HAP-1 (cell line): ENCODE results near the gene TNKS1BP1.

Source experiments
- DNase-seq, 2 experiments: peaks; one replicate each; pipeline ENCODE4 v3.0.0-alpha.2; 2016 to 2020; ENCODE audit warnings: low spot score in 2 of 2
- H3K27me3 ChIP-seq: fragments of 250-450 bp; sonication (Bioruptor Pico); 2 replicates; pipeline ENCODE4 v1.5.1; 2020; ENCODE audit warnings: low read depth, mild to moderate bottlenecking, moderate library complexity
- H3K36me3 ChIP-seq: fragments of 250-450 bp; sonication (Bioruptor Pico); replicated peaks from 2 replicates; pipeline ENCODE4 v1.5.1; 2020; ENCODE audit warnings: mild to moderate bottlenecking
- H3K4me1 ChIP-seq: fragments of 250-450 bp; sonication (Bioruptor Pico); 2 replicates; pipeline ENCODE4 v1.5.1; 2020; ENCODE audit warnings: mild to moderate bottlenecking
- H3K4me3 ChIP-seq: fragments of 250-450 bp; sonication (Bioruptor Pico); 2 replicates; pipeline ENCODE4 v1.5.1; 2020; ENCODE audit warnings: mild to moderate bottlenecking, moderate library complexity
- H3K9me3 ChIP-seq: fragments of 250-450 bp; sonication (Bioruptor Pico); 2 replicates; pipeline ENCODE4 v1.5.1; 2020; ENCODE audit warnings: mild to moderate bottlenecking, moderate library complexity
- in situ Hi-C: fragments of 300-500 bp; cut with MboI; formaldehyde crosslinking; loops from 3 replicates; pipeline ENCODE4 v1.14.3; 2020; ENCODE audit warnings: low sequenced_read_pairs, inconsistent platforms, mixed read lengths

TNKS1BP1 gene

DNA sequence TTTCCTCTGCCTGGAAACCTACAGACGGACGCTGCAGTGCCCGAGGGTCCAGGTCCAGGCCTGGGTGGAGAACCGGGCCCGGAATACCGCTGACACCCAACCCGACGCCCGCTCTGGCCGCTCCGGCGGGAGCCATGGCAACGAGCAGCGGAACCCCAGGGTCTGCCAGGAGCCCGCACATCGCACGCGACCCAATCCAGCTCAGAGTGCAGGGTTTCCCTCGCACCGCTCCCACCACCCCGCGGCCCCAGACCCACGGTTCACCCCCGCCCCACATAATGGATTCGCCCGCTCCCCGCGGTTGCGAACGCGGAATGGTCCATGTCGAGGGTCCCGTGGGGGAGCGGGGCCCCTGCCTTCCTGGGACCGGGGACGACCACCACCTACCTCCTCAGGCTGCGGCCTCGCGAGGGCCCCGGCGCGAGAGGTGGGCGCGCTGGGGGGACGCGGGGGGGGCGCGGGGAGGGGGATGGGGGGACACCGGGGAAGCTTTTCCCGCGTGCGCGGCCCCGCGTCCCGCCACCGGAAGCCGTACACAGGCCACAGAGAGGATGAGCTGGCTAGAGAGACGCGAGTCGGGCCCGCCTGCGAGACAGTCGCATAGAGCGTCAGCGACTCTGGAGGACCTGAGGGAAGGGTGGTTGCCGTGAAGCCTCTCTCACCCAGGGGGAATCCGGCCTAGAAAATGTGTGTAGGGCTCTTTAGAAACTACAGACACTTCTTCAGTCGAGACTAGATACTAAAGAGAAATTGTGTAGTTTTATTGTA lies 10.8 kb upstream of the TNKS1BP1 start, which contains the start of gene SSRP1:
TSS of gene SSRP1 (minus strand) at position 550 of the 768 bp plus-strand sequence. CDS start 771 bp downstream, outside the sequence.
- H3K36me3 ChIP-seq = peaks cover 42% of the 10 kb centered on the region
- peak within 1 kb of the TSS; percentile 81 for H3K4me3 ChIP-seq
- no peaks in the 10 kb centered on the region for H3K27me3 ChIP-seq
- H3K4me1 ChIP-seq = peaks cover 14% of the 10 kb centered on the region
- H3K9me3 ChIP-seq = no peaks in the 10 kb centered on the region
- DNase-seq = peak; percentile 84 to 89
- in situ Hi-C loops = no loop called here

DNA sequence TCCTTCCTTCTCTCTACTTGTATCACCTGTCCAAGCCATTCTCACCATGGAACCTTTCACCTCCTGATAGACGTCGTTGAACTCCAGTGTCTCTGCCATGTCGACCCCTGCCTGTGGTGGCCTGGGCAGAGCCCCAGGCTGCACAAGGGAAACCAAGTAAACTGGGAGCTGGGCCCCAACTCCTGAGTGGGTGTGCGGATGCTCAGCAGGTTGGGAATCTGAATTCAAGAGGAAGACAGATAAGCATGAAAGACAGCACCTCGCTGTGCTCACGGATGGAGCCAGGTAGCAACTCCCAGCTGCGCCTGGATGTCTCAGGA lies 10.2 kb upstream of the TNKS1BP1 start:
- Histone ChIP-seq H3K9me3 (no peaks in the 10 kb centered on the region), H3K27me3 (no peaks in the 10 kb centered on the region), H3K4me1 (peaks cover 12% of the 10 kb centered on the region), H3K36me3 (peaks cover 47% of the 10 kb centered on the region), H3K4me3 (peak overlapping the region; percentile 81)
- no peak for DNase-seq
- in situ Hi-C loops = no loop called here

DNA sequence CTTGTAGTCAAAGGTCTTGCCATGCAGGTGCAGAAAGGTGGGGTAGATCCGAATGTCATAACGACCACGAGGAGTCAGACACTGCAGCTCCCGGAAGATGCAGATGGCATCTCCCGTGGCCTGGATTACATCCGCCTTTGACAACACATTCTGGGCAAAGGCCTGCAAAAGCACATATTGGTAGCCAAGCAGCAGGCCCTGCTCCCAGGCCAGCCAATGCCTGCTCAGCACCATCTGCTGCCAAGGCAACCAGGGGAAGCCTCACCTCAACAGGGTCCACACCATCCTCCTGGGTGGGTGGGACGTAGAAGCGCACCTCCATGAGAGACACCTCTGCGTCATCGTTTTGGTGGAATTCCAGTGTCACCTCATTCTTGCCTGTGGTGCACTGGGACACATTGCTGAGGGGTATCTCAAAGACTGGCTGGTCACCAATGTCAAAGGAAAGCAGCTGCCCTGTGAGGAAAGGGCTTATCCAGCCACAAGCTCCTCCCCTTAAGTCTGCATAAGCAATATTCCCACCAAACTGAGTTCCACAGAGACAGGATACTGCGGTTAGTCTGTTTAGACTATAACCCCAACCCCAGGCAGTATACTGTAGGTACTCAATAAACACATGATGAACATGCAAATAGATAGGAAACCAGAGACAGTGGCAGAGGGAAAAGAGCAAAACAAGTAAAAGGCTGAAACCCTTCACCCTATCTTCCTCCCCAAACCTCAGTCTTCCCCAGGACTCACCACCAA lies 8.1 kb upstream of the TNKS1BP1 start:
- no peaks in the 10 kb centered on the region for H3K27me3 ChIP-seq
- H3K4me1 ChIP-seq = peaks cover 10% of the 10 kb centered on the region
- no peaks in the 10 kb centered on the region for H3K9me3 ChIP-seq
- peaks cover 68% of the 10 kb centered on the region for H3K36me3 ChIP-seq
- in situ Hi-C loops = no loop called here
- no peak overlapping the region for H3K4me3 ChIP-seq
- DNase-seq = no peak

DNA sequence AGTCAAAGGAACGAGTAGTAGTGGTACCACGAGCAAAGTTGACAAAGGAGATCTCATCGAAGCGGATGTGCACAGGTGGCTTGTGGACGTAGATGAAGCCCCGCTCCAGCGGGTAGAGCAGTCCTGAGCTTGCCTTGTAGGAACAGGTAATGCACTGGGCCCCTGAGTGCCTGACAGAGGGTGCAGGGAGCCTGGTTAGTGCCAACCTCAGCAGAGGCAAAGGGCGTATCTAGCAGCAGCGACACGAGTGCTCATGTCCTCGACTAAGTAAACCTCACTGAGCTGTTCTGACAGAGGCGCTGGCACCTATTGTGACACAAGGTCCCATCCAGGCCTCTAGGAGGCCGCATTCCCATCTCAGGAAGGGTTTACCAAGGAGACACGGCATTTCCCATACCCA lies 7.0 kb upstream of the TNKS1BP1 start:
- peaks cover 10% of the 10 kb centered on the region for H3K4me1 ChIP-seq
- H3K27me3 ChIP-seq = no peaks in the 10 kb centered on the region
- H3K4me3 ChIP-seq = no peak overlapping the region
- in situ Hi-C loops = no loop called here
- DNase-seq = no peak
- no peaks in the 10 kb centered on the region for H3K9me3 ChIP-seq
- H3K36me3 ChIP-seq = peaks cover 80% of the 10 kb centered on the region

DNA sequence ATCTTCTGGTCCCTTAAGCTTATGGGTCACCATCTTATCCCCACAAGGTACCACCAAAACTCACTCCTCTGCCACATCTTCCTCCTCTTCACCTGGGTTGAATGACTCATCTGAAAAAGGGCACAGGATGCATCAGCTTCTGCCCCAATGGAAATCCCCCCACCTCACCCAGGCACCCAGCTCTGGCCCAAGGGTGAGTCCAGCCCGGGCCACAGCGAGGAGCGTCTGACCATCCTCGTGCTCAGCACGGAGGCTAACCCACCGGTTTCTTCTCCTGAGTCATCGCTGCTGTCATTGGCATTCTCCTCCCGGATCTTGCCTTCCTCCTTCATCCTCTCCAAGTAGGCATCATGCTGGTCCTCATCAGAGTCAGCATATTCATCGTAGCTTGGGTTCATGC lies 5.3 kb upstream of the TNKS1BP1 start:
- Histone ChIP-seq H3K4me3 (no peak overlapping the region), H3K36me3 (peaks cover 95% of the 10 kb centered on the region), H3K27me3 (no peaks in the 10 kb centered on the region), H3K9me3 (no peaks in the 10 kb centered on the region), H3K4me1 (peaks cover 14% of the 10 kb centered on the region)
- DNase-seq = no peak
- in situ Hi-C loops = no loop called here

DNA sequence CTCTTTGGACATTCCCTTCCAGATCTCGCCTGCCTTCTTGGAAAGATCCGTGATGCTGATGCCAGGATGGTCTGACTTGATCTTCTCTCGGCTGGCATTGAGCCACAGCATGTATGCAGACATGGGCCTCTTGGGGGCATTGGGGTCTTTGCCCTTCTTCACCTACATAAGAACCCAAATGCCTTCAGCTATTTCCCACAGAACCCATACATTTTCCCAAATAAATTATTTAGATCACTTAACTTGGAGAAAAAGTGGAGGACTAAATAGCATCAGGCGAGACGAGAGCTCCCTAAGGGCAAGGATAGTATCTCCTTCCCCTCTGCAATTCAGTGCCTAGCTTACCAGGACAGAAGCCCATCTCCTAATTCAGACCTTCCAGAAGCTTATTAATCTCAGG lies 3.0 kb upstream of the TNKS1BP1 start:
- H3K27me3 ChIP-seq = no peaks in the 10 kb centered on the region
- peaks cover 75% of the 10 kb centered on the region for H3K36me3 ChIP-seq
- no peak overlapping the region for H3K4me3 ChIP-seq
- H3K9me3 ChIP-seq = no peaks in the 10 kb centered on the region
- H3K4me1 ChIP-seq = peaks cover 20% of the 10 kb centered on the region
- no peak for DNase-seq
- in situ Hi-C loops = no loop called here

DNA sequence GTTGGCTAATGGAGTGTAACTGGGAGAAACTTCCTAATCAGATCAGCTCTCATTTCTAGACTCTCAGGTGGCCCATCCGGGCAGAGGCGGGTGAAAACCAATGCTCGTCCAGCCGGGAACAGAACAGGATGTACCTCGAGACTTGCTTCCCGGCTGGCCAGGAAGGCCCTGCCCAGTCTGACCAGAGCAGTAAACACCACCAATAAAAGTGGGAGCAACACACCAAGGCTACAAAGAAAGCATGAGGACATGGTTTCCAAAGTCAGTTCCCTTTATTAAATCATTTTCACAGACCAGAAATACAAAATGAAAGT lies 940 bp upstream of the TNKS1BP1 start:
- Histone ChIP-seq H3K36me3 (peaks cover 62% of the 10 kb centered on the region), H3K4me3 (peak overlapping the region; percentile 68), H3K9me3 (no peaks in the 10 kb centered on the region), H3K4me1 (peaks cover 35% of the 10 kb centered on the region), H3K27me3 (no peaks in the 10 kb centered on the region)
- in situ Hi-C loops = no loop called here
- DNase-seq = peak in 1 of 2 experiments; percentile 42

DNA sequence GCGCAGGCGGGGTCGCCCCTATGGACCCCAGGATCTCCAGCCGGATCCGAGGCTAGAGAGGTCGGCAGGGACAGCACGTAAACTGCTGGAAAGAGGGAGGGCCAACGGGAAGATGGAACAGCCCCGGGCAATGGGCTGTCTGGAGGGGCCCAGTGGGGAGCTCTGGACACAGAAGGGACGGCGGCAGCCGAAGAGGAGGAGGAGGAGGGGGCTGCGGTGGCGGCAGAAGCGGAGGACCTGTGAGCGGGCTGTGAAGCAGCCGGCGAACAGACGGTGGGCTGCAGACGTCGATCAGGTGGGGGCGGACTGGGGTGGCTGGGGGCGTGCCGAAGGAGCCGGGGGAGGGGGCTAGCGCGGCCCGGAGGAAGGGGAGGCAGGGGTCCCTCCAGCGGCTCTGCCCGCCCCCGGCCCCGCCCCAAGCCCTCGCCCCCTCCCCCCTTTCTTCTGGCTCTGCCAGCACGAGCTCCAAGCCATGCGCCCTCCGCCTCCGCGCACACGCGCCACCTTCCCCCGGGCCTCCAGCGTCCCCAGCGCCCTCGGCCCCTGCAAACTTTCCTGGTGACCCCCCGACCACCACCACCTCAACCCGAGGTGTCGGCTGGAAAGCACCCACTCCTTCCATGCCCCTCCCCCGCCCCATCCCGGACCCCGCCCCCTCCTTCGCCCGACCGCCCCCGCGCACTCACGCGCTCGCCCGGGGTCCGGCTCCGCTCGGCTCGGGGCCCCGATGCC lies 432 bp downstream of the TNKS1BP1 start:
- DNase-seq = peak; percentile 32 to 77
- no peaks in the 10 kb centered on the region for H3K27me3 ChIP-seq
- H3K4me3 ChIP-seq = peak overlapping the region; percentile 68
- H3K36me3 ChIP-seq = peaks cover 60% of the 10 kb centered on the region
- in situ Hi-C loops = no loop called here
- no peaks in the 10 kb centered on the region for H3K9me3 ChIP-seq
- peaks cover 35% of the 10 kb centered on the region for H3K4me1 ChIP-seq

DNA sequence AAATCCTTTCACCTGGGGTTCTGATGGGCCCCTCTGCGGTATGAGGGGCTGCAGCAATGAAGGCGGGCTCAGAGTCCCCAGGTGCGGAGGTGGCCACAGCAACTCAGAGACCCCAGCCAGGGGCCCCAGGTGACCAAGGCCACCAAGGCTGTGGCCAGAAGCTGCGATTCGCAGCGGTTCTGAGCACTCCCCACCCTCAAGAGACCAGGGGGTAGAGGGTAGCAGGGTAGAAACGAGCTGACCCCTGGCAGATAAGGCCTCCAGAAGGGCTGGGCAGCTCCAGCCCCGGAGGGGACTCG lies 948 bp downstream of the TNKS1BP1 start:
- Histone ChIP-seq H3K27me3 (no peaks in the 10 kb centered on the region), H3K4me3 (peak overlapping the region; percentile 68), H3K36me3 (peaks cover 57% of the 10 kb centered on the region), H3K4me1 (peaks cover 35% of the 10 kb centered on the region), H3K9me3 (no peaks in the 10 kb centered on the region)
- DNase-seq = no peak
- in situ Hi-C loops = no loop called here

DNA sequence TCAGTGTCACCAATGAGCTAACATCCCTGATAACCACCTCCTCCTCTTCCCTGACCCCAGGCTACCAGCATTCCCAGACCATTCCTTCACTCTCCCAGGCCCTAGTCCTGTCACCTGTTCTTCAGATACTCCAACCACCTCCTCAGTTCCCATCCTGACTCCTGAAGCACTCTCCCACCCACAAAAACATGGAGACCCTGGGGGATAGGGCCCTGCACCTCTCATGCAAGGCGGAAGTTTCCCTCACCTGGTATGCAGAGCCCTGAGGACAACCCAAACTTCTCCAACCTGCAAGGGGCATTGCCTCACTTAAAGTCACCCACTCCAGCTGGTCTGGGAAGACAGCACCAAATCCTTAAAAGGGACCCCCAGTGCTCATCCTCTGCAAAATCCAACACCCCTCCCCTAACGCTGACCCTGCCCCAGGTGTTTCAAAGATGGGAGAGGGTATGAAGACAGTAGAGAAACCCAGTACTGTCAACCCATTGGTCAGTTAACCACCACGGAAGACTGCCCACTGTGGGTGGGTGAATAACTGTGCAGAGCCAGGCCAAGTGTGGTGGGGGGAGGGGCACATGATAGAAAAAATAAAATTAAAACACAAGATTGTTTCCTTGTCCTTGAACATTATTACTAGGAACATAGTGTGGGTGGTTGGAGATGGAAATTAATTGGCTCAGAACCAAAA lies 1.4 kb downstream of the TNKS1BP1 start:
- peak in 1 of 2 experiments; percentile 24 for DNase-seq
- Histone ChIP-seq H3K9me3 (no peaks in the 10 kb centered on the region), H3K36me3 (peaks cover 57% of the 10 kb centered on the region), H3K4me1 (peaks cover 35% of the 10 kb centered on the region), H3K27me3 (no peaks in the 10 kb centered on the region), H3K4me3 (peak overlapping the region; percentile 68)
- in situ Hi-C loops = no loop called here

DNA sequence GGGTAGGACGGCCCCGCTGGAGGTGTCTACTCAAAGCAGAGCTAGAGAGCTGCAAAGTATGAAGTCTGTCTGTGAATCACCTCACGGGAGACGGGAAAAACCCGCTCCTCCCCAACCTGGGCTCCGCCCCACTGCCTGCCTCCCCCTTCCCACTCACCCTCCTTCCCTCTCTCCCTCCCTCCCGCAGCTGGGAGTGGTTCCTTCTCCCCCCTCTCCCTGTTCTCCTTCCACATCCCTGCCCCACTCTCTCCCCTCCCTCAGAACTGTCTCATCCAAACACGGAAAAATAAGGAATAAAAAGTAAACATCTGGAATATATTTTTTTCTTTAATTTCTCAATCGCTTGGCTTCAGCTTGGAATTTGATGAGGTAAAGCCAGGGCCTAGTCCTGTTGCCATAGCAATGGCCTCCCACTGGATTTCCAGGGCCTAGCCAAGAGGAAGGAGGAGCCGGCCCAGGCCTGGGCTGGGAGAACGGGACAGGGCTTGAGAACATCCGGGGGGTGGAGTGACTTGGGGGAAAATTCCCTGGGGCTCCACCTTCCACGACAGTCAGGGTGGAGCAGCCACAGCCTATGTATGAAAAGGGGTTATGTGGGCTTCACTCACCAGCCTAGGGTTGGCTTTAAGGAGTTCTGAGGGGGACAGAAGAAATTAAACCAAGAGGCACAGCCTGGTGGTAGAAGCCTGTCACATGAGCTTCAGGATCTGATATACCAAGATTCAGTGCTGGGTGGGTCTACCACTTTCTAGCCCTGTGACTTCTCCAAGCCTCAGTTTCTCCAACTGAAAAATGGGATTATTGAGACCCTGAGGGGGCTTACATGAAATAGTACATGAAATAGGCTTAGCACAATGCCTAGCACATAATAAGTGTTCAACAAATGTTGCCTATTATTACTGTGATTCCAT lies 2.2 kb downstream of the TNKS1BP1 start:
- in situ Hi-C loops = no loop called here
- peak; percentile 78 to 88 for DNase-seq
- no peaks in the 10 kb centered on the region for H3K27me3 ChIP-seq
- H3K4me3 ChIP-seq = peak overlapping the region; percentile 4
- peaks cover 57% of the 10 kb centered on the region for H3K36me3 ChIP-seq
- no peaks in the 10 kb centered on the region for H3K9me3 ChIP-seq
- H3K4me1 ChIP-seq = peaks cover 35% of the 10 kb centered on the region

DNA sequence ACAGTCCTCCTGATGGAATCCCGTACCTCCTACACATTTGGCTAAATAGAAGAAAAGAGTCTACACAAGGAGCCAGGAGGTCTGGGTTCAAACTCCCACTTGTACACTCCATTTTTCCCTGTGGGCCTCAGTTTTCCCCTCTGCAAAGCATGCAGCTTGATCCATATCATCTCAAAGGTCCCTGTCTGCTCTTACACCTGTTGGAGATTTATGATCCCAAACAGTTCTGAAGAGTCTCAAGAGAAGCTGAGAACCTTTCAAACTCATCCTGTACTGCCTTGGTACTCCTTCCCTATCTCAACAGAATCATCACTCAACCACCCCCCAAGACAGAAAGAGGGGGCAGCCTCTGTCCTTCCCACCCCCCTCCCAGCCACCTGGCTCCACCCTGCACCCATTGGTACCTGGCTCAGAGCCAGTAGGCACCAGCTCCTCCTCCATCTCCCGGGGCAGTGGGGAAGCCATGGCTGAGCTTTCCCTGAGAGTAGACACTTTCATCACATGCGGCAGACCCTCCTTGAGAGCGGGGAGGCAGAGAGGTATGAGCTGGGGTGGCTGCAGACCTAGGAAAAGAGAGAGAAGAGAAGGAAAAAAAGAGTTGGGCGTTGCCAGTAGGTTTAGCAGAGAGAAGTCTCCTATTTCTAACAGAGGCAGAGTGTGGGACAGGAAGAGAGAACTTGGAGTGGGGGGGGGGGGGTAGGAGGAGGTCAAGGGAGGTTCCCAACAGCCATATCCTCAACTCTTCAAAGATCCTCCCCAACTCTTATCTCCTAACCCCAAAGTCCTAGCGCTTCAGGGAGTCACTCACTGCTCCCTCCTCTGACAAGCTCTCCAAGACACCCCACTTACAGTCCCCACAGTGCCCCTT lies 3.1 kb downstream of the TNKS1BP1 start:
- Histone ChIP-seq H3K36me3 (peaks cover 57% of the 10 kb centered on the region), H3K4me3 (no peak overlapping the region), H3K9me3 (no peaks in the 10 kb centered on the region), H3K4me1 (peaks cover 35% of the 10 kb centered on the region), H3K27me3 (no peaks in the 10 kb centered on the region)
- in situ Hi-C loops = no loop called here
- no peak for DNase-seq
